SH-SY5Y (cell line): Measurements from ENCODE around the gene CZIB.
A peak's percentile ranks its signal among the peaks of the same experiment; 100 is the strongest.

Experiments
- GATA2 ChIP-seq: IDR thresholded peaks from 2 replicates; pipeline ENCODE4 v1.6.1; 2011; ENCODE audit warnings: mild to moderate bottlenecking, low read depth, low read length
- GATA3 ChIP-seq: IDR thresholded peaks from 2 replicates; pipeline ENCODE4 v1.6.1; 2011; ENCODE audit warnings: low read depth, mild to moderate bottlenecking, low read length, moderate library complexity

Gene CZIB

DNA sequence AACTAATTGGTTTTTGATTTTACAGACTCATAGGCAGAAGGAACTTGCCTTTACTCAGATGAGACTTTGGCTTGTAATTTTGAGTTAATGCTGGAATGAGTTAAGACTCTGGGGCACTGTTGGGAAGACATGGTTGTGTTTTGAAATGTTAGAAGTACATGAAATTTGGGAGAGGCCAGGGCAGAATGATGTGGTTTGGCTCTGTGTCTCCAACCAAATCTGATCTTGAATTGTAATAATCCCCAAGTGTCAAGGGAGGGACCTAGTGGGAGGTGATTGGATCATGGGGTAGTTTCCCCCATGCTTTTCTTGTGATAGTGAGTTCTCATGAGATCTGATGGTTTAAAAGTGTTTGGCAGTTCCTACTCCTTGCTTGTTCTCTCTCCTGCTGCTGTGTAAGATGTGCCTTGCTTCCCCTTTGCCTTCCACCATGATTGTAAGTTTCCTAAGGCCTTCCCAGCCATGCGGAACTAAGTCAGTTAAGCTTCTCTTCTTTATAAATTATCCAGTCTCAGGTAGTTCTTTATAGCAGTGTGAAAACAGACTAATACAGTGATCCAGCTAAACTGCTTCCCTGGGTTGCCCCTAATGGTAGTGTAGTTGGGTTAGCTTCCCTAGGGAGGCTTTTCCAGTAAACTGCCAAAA, 13.6 kb downstream of the CZIB start:
- TF ChIP-seq GATA2 (no peak), GATA3 (no peak)

DNA sequence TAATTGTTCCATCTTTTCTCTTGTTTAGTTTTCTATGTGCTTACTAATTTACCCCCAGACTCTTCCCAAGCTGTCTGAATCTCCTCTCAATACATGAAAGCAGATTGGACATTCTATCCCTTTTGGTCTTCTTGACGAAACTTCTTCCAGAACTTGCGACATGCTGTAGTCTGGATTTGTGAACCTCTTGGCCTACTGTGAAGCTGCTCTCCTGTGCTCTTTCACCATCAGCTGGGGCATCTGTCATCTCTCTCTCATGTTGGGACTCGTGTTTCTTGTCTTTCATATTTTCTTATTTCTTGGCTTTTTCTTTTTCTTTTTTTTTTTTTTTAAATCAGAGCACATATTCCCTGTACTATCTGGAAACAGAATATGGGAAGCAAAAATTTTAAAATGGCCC, 17.0 kb downstream of the CZIB start:
- TF ChIP-seq GATA3 (no peak), GATA2 (no peak)

DNA sequence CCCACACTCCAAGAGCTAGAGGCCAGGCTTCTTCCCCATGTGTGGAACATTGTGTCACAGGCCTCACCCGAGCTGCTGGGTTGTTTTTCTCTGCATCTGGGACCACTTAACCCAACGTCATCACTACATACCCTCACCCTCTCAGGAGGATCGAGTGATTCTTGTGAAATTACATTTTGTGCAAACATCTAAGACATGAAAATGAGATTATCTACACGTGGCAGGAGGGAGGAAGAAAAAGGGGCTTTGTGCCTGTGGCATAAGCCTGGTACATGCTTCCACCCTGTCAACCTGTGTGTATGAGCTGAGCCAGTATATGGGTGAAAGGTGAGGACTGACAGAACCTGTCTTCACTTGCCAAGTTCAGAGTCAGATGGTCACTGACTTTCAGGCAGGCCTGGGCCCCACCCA, 22.2 kb downstream of the CZIB start:
- TF ChIP-seq GATA2 = no peak

DNA sequence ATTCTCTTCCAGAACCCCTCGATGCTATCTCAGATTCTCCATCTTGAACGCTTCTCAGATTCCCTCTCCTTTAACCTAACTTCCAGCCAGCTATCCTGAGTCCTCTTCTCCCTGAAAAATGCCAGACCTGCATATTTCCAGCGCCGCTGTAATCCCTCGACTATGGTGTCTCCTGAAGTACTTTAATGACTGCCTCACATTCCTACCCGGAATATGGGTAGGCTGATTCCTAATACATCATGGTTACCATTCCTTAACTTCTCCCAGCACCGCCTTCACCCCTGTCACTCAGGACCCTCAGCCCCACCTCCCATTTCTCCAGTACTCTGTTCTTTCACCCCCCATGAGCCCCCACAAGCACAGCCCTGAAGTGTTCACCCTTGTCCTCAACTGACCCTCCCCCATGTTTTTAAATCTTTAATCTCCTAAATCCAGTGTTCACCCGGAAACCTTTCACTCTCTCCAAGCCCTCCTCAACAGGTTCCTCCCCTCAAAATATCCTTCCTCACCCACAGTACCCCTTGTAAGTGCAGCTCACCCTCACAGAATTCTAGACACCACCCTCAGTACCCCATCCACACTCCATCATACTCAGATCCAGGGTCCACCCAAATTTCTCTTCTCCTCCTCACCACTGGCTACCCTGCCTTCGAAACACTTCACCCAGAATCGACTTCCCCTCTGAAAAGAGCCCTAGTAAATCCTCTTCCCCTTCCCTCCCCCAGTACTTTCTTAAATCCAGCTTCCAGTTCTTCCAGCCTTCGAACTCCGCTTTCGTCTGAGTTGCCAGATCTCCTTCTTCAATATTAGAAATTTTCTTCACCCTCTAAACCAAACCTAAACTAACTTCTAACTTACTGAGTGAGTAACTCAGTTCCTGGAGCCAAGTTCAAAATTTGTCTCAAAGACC, 22.9 kb downstream of the CZIB start:
- no peak for TF ChIP-seq GATA3
- no peak for TF ChIP-seq GATA2

DNA sequence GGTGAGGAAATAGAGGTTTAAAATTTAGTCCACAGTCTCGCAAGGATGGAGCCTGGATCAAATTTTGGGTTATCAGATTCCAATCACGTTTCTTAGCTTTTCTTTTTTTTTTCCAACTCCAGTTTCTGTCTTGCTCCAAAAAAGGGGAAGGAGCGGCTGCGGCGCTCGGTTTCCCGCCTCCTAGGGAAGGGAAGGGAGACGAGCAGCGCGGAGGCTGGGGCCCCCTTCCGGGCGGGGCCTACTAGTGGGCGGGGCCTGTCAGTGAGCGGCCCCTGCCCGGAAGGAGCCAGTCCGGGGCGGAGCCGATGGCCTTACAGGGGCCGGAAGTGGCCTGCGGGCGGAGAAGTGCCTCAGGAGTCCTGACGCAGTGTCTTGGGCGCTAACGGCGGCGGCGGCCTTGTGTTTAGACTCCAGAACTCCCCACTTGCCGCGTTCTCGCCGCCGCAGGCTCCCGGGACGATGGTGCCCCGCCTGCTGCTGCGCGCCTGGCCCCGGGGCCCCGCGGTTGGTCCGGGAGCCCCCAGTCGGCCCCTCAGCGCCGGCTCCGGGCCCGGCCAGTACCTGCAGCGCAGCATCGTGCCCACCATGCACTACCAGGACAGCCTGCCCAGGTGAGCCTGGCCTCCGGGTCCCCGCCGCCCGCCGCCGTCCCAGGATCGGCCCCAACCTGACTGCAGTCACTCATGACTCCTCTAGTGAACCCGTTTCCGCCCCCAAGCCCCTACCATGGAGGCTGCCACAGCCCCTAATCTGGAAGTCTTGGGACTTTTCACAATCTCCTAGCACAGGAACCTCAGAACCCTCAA, 23.7 kb downstream of the CZIB start, which contains the start of gene CPT2:
Gene CPT2, plus strand, starts transcription at position 340 of the 806 bp plus-strand sequence. Its CDS starts 120 bp downstream, at position 460.
- no peak for TF ChIP-seq GATA3
- TF ChIP-seq GATA2 = peak; percentile 32

DNA sequence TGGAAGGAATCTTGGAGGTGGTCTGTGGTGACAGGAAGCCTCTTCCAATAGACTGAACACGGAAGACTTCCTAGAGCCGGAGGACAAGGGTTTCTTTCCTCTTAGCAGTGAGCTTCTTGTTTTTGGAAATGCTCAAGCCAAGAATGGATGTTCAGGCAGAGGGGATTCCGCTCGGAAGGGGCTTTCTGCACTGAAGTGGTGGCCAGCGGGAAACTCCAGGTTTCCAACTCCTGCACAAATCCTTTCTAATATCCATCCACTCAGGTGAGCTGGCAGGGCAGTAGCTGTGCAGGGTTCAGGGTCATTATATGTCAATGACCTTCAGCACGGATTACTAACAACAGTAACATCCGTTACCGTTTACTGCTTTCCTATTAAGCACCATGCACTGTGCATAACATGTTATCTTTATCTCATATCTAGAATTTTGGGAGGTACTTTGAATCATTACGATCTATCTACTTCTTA, 24.4 kb downstream of the CZIB start:
- 0 out of 2 replicates have a peak, but pooled peaks have one; percentile 13 for TF ChIP-seq GATA3
- TF ChIP-seq GATA2 = no peak

DNA sequence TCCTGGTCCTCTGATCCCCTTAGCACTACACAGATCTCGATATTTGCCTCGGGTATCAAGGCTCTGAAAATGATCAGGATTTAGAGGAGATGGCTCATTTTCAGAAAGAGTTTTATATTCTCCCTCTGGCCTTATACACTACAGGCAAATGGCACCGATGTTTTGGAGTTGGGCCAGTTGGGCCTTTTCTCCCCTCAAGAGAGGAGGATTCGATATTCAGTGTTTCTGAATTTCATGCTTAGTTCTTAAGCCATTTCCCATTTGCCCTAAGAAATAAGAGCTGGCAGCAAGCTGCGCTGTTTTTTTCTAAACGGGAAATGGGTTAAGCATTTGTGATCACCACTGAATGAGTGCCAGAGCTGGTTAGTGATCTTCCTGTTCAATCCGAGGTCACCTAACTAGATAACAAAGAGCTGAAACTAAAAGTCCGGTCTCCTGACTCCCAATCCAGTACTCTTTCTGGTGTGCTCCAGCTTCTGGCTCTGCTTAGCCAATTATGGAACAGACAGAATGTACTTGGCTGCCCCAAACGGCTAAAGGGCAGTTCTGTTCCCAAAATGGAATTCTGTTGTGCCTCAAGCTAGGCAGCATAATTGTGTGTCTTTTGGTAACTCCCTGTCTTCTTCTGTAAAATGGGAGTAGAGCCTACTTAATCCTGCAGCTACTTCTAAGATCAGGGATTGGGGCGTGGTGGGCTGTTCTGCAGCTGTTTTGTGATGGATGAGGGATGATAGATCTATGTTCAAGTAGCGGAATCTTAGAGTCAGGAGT, 25.0 kb downstream of the CZIB start:
- no peak for TF ChIP-seq GATA2
- TF ChIP-seq GATA3 = no peak

DNA sequence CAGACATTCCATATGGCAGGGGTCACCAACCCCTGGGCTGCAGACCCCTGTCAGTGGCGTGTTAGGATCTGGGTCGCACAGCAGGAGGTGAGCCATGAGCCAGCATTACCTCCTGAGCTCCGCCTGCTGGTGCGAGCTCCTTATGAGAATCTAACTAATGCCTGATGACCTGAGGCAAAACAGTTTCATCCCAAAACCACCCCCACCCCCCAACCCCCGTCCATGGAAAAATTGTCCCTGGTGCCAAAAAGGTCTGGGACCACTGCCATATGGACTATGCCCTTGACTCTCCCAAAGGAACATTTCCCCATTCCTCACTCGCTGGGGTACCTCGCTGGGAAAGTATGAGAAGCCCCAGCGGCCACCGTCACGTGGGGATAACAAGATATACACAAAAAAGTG, 30.2 kb downstream of the CZIB start:
- TF ChIP-seq GATA3 (no peak), GATA2 (no peak)

DNA sequence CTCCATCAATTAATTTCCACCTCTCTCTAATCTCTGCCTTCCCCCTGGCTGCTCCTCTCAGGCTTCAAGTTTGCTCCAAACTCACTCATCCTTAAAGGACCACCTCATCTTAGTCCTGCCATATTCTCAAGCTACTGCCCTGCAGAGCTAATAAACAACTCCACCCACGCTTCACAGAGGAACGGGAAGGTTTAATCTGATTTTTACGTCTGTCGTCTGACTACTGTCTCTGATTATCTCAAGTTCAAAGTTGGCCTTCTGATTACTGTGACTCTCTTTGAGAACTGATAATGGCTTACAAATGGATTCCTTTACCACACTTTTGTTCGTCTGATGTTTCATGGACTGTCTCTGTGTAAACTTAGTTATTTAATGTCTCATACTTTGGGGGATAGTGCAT, 31.4 kb downstream of the CZIB start:
- no peak for TF ChIP-seq GATA2
- TF ChIP-seq GATA3 = no peak

DNA sequence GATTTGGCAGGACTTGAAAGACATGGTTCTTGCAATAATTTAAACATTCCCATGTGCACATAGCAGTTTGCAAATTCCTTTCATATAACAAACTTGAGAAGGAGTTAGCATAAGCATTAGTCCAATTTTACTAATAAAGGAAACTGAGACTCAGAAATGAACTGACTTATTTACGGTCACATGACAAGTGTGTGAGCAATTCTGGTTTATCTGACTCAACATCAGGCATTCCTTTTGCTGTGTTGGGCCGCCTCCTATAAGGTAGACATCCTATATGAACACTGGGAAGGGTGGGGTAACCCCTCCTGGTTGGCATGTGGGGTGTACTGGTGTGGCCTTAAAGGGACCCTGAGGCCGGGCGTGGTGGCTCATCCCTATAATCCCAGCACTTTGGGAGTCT, 32.3 kb downstream of the CZIB start:
- TF ChIP-seq GATA3 (no peak), GATA2 (no peak)

DNA sequence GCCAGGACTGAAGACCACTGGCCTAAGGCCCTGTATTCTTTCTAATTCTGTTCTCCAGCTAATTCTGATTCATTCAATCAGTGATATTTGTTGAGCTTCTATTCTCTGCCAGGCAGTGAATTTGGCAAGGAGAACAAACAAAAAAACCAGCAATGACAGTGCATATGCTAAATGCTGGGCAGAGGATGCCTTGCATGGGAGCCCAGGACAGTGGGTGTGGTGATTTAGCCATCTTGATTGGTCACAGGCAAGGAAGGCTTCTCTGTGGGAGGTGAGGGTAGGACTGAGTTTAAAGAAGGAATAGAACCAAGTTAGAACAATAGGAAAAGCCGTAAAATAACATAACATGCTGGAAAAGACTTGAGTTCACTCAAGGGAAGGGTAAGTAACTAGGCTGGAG, 33.0 kb downstream of the CZIB start:
- TF ChIP-seq GATA2 (no peak), GATA3 (no peak)

DNA sequence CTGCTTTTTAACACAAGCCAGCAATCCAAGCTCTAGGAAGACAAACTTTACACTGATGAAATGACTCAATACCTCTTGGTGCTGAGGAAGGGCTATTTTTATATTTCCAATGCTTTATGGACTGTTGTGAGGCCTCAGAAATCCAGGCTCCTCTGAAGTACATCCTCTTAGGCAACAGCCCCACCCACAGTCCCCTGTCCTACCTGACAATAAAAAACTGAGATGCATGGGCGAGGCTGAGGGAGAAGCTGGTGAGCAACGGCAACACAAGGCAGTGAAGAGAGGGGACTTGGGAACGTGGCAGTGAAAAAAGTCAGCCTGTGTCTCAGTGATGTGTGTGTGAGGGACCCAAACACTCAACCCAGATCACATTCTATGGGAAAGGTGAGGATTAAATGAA, 33.9 kb downstream of the CZIB start:
- TF ChIP-seq GATA2 (no peak), GATA3 (no peak)
